Thymus (tissue), 11 donors: ENCODE results near the gene PRKCH. TPM values are rescaled to one million over a fixed set of nuclear protein-coding genes. Genes with fewer than 3 reads are reported as not detected.
"Not testable (repeated sequence)": the region's sequence is repeated elsewhere in the genome, so short reads cannot be mapped to it uniquely, and the experiment has no call there.

ENCODE experiments used
- DNase-seq, 9 donors: peaks; one replicate each; pipeline ENCODE4 v3.0.0-alpha.2; 2013; ENCODE audit warnings: low spot score in 9 of 9, low read depth in 6 of 9, missing footprints in 1 of 9
- H3K27ac ChIP-seq, 2 donors: one replicate each; pipeline ENCODE4 v1.5.1; 2013; ENCODE audit warnings: control low read depth in 1 of 2, low read depth in 1 of 2, low read length in 1 of 2, mild to moderate bottlenecking in 1 of 2, moderate library complexity in 1 of 2
- H3K27me3 ChIP-seq, 2 donors: one replicate each; pipeline ENCODE4 v1.5.1; 2013; ENCODE audit warnings: low read length in 1 of 2; ENCODE audit not compliant: control insufficient read depth in 2 of 2, insufficient read depth in 1 of 2
- H3K36me3 ChIP-seq, 2 donors: one replicate each; pipeline ENCODE4 v1.5.1; 2013; ENCODE audit warnings: low read length in 1 of 2, mild to moderate bottlenecking in 1 of 2, moderate library complexity in 1 of 2; ENCODE audit not compliant: control insufficient read depth in 2 of 2, insufficient read depth in 2 of 2
- H3K4me1 ChIP-seq, 2 donors: one replicate each; pipeline ENCODE4 v1.5.1; 2013; ENCODE audit warnings: low read length in 2 of 2; ENCODE audit not compliant: control insufficient read depth in 2 of 2, insufficient read depth in 2 of 2
- H3K4me3 ChIP-seq, 2 donors: one replicate each; pipeline ENCODE4 v1.5.1; 2013; ENCODE audit warnings: low read length in 2 of 2, control low read depth in 1 of 2, mild to moderate bottlenecking in 1 of 2
- H3K9me3 ChIP-seq, 2 donors: one replicate each; pipeline ENCODE4 v1.5.1; 2013; ENCODE audit warnings: low read length in 1 of 2, mild to moderate bottlenecking in 1 of 2; ENCODE audit not compliant: control insufficient read depth in 2 of 2, insufficient read depth in 1 of 2
- WGBS: extraction: QIAGEN DNeasy Blood & Tissue Kit; methylation state at CpG from one replicate; pipeline ENCODE4 v1.1.7; 2013; 5-methylcytosine and 5-hydroxymethylcytosine counted together
- polyA plus RNA-seq: library from polyadenylated mRNA; stranded (reverse); fragments of 200-250 nt; gene quantifications from one replicate; pipeline ENCODE4 v1.2.3, GENCODE V29; 2013
- total RNA-seq: library from RNA; stranded (reverse); fragments of 120-200 nt; gene quantifications from one replicate; pipeline ENCODE4 v1.2.4, GENCODE V29; 2013
- donor health status: healthy.

Gene PRKCH
- total and polyA plus RNA-seq, 2 donors, result 73.5 to 81.8 TPM

DNA sequence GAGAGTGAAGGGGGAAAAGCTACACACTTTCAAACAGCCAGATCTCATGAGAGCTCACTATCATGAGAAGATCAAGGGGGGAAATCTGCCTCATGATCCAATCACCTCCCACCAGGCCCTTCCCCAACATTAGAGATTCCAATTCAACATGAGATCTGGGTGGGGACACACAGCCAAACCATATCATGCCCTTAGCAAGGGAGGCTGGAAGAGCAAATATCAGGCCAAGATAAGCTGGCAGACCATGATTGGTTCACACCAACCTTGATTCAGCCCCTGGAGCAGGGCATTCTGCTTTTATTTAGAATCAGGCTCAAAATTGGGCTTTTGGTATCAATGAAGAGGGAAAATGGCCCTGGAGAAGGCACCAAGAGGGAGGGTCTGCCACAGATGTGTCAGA is 137.4 kb downstream of the PRKCH start:
- Histone ChIP-seq H3K27me3 (no peaks in the 10 kb centered on the region), H3K36me3 (peaks cover 36 to 72% of the 10 kb centered on the region in 2 donors), H3K4me3 (no peak overlapping the region), H3K4me1 (peaks cover 8 to 35% of the 10 kb centered on the region in 2 donors), H3K9me3 (no peaks in the 10 kb centered on the region), H3K27ac (no peak overlapping the region)
- DNase-seq, result no peak

DNA sequence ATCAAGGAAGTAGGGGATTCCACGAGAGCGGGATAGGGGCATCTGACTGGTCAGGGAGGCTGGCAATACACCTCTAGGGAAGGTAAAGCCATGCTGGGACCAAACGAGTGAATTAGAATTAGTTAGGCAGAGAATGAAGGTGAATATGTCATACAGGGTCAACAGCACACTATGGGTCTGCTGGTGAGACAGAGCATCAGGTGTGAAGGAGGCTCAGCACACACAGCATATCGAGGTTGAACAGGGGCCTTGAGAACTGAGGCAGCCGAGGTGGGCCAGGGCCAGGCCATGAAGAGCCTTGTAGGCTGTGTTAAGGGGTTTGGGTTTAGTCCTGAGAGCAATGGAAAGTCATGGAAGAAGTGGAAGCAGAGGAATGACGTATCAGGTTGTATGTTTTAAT is 137.8 kb downstream of the PRKCH start:
- Histone ChIP-seq H3K27ac (no peak overlapping the region), H3K36me3 (peaks cover 35 to 73% of the 10 kb centered on the region in 2 donors), H3K27me3 (no peaks in the 10 kb centered on the region), H3K4me3 (no peak overlapping the region), H3K9me3 (no peaks in the 10 kb centered on the region), H3K4me1 (peaks cover 5 to 30% of the 10 kb centered on the region in 2 donors)
- DNase-seq, result no peak
- WGBS, result 96% methylated on average over 6 of the region's 6 CpGs

DNA sequence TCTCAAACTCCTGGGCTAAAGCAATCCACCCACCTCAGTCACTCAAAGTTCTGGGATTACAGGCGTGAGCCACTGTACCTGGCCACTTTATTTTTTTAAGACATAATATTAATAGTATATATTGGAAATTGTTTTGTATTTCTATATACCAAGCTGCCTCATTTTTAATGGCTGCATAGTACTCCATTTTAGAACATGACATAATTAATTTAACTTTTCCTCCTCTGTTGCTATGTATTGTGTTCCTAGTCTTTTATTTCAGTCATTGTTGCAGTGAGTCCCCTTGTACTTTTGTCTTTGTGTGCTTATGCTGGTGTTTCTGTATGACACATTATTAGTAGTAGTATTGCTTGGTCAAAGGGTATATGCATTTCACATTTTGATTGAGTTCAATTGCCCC is 138.7 kb downstream of the PRKCH start:
- peaks cover 0 to 24% of the 10 kb centered on the region in 2 donors for H3K4me1 ChIP-seq
- H3K27me3 ChIP-seq, result no peaks in the 10 kb centered on the region
- no peaks in the 10 kb centered on the region for H3K9me3 ChIP-seq
- H3K4me3 ChIP-seq, result no peak overlapping the region
- peaks cover 30 to 66% of the 10 kb centered on the region in 2 donors for H3K36me3 ChIP-seq
- DNase-seq, result no peak
- H3K27ac ChIP-seq, result no peak overlapping the region
- 94% methylated on average over 1 of the region's 1 CpG for WGBS

DNA sequence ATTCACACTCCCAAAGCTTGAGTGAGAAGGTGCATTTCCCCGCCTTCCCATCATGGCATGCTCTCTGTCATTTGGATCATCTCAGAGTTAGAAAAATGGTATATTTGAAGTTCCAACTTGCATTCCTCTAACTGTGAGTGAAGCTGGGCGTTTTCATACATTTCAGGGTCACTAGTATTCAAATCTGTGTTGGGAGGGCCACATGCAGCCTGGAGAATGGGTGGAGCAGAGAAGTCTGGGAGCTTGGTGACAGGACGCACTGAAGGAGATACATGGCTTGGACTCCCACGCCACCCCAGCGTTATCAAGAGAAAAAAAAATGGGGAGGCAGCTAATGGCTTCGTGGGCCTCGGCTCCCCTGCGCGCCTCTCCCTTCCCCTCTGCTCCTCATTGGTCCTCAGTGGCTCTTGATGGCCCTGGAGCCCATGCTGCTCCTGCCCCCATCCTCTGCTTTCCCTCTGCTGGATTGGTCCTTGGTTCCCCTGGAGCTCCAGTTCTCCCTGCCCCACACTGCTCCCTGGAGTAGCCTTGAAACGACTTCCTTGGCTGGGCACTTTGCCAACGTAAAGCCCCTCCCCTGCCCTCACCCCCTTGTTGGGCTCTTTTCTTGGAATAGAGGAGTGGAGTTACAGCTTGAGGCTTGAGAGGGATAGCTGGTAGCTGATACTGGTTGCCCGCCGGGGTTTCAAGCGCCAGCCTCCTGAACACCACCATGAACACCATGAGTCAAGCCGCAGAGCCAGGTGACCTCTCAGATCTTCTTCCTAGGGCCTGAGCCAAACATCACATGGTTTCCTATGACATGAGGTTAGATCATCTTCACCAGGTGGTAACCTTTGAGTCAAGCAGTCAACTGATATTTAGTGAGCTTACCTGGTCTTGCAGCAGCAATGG is 139.6 kb downstream of the PRKCH start:
- peaks cover 0 to 20% of the 10 kb centered on the region in 2 donors for H3K4me1 ChIP-seq
- H3K9me3 ChIP-seq, result no peaks in the 10 kb centered on the region
- WGBS, result 88% methylated on average over 15 of the region's 15 CpGs
- peaks cover 26 to 59% of the 10 kb centered on the region in 2 donors for H3K36me3 ChIP-seq
- peak overlapping the region in 1 of 2 donors; percentile 22 for H3K27ac ChIP-seq
- no peaks in the 10 kb centered on the region for H3K27me3 ChIP-seq
- peak in 1 of 9 donors; percentile 45 for DNase-seq
- H3K4me3 ChIP-seq, result no peak overlapping the region

DNA sequence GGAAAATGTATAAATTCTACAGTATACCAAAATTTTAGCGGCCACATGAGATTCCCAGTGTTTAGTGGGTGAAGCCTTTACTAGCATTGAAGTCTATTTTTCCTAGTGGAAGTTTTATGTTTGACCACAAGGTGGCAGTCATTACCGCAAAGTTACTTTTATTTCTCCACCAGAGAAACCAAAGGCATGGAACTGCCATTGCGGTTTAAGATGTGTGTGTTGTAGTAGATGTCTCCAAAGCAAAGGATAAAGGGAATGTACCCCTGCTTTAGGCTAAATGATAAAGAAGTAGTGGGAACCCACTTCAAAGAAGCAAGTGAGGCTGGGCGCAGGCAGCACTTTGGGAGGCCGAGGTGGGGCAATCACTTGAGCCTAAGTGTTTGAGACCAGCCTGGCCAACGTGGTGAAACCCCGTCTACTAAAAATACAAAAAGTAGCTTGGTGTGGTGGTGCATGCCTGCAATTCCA is 140.5 kb downstream of the PRKCH start:
- no peaks in the 10 kb centered on the region for H3K9me3 ChIP-seq
- peaks cover 26 to 59% of the 10 kb centered on the region in 2 donors for H3K36me3 ChIP-seq
- no peak overlapping the region for H3K4me3 ChIP-seq
- H3K27me3 ChIP-seq, result no peaks in the 10 kb centered on the region
- DNase-seq, result peak in 6 of 9 donors; percentile 48 to 87 (median 74)
- H3K4me1 ChIP-seq, result peaks cover 0 to 18% of the 10 kb centered on the region in 2 donors
- 53% methylated on average over 7 of the region's 7 CpGs for WGBS
- no peak overlapping the region for H3K27ac ChIP-seq

DNA sequence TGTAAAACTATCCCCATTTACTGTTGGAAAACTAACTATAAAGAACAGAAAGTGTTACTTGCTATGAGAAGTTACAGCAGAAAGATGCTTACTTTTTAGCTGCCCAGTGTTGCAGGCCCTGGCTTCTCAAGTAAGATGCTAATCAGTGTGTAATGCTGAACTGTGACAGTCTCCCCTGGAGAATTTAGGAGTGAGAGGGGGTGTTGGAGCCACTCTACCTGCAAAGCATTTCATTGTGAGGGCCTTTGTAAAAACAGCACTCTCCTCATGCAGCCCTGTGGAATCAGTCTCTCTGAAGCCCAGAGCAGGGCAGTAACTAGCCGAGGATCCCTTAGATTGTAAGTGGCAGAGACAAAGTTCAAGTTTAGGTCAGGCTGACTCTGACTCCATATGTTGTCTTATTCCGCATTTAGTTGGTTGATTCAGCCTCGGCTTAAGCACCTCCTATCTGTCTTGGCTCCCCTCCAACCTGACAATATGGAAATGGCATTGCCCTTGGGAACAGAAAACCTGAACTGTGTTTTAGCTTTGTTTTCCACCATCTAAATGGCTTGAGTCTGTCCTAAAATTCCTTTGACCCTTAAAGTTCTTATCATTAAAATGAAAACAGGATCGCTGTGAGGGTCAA is 141.3 kb downstream of the PRKCH start:
- H3K36me3 ChIP-seq, result peaks cover 18 to 51% of the 10 kb centered on the region in 2 donors
- DNase-seq, result no peak
- no peaks in the 10 kb centered on the region for H3K9me3 ChIP-seq
- H3K27ac ChIP-seq, result no peak overlapping the region
- peaks cover 0 to 19% of the 10 kb centered on the region in 2 donors for H3K4me1 ChIP-seq
- WGBS, result 86% methylated on average over 4 of the region's 4 CpGs
- H3K27me3 ChIP-seq, result no peaks in the 10 kb centered on the region
- H3K4me3 ChIP-seq, result no peak overlapping the region

DNA sequence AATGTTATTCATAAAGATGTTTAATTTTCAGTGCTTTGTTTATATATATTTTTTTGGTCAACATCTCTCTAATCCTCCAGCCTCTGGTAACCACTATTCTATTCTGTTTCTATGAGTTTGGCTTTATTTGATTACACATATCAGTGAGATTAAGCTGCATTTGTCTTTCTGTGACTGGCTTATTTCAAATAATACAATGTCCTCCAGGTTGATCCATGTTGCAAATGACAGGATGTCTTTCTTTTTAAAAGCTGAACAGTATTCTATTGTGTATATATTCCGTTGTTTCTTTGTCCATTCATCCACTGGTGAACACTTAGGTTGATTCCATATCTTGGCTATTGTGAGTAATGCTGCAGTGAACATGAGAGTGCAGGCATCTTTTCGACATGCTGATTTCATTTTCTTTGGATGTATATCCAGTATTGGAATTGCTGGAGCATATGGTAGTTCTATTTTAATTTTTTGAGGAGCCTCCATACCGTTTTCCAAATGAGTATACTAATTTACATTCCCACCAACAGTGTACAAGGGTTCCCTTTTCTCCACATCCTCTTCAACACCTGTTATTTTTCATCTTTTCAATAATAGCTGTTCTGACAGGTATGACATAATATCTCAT is 142.4 kb downstream of the PRKCH start:
- Histone ChIP-seq H3K9me3 (no peaks in the 10 kb centered on the region), H3K27me3 (no peaks in the 10 kb centered on the region), H3K4me1 (peaks cover 0 to 22% of the 10 kb centered on the region in 2 donors), H3K27ac (no peak overlapping the region), H3K4me3 (no peak overlapping the region), H3K36me3 (peaks cover 7 to 40% of the 10 kb centered on the region in 2 donors)
- 96% methylated on average over 3 of the region's 3 CpGs for WGBS
- DNase-seq, result no peak

DNA sequence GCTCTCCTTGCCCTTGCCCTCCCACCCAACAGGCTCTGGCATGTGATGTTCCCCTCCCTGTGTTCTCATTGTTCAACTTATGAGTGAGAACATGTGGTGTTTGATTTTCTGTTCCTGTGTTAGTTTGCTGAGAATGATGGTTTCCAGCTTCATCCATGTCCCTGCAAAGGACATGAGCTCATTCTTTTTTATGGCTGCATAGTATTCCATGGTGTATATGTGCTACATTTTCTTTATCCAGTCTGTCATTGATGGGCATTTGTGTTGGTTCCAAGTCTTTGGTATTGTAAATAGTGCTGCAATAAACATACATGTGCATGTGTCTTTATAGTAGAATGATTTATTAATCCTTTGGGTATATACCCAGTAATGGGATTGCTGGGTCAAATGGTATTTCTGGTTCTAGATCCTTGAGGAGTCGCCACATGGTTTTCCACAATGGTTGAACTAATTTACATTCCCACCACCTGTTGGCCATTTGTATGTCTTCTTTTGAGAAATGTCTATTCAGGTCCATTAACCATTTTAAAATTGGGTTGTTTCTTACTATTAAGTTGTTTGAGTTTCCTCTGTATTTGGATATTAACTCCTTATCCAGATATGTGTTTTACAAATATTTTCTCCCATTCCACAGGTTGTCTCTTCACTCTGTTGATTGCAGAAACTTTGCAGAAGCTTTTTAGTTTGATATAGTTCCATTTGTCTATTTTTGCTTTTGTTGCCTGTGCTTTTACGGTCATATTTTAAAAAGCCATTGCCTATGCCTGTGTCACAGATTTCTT is 143.4 kb downstream of the PRKCH start:
- H3K4me1 ChIP-seq, result peaks cover 0 to 25% of the 10 kb centered on the region in 2 donors
- H3K9me3 ChIP-seq, DNase-seq, H3K27me3 ChIP-seq, H3K27ac ChIP-seq, H3K4me3 ChIP-seq: not testable (repeated sequence)
- WGBS, result 77% methylated on average over 2 of the region's 2 CpGs
- H3K36me3 ChIP-seq, result peaks cover 3 to 32% of the 10 kb centered on the region in 2 donors
